NK-92 treated with Interleukin-12 subunit alpha and Interleukin-12 subunit beta, amount 100 ng/mL, for 24 hours (cell line): ENCODE data around the gene TPRA1.
"Not testable (repeated sequence)": the region's sequence is repeated elsewhere in the genome, so short reads cannot be mapped to it uniquely, and the experiment has no call there.

ENCODE experiments used
- DNase-seq: peaks from one replicate; lab custom pipeline; 2025; lab: John Stamatoyannopoulos, UW

Gene TPRA1

GRCh38 chr3:127536830-127537812 lies 53.4 kb downstream of the TPRA1 start:
- DNase-seq = no peak

- no peak for DNase-seq
Observed at GRCh38 chr3:127535901-127536829, 54.4 kb downstream of the TPRA1 start.

GRCh38 chr3:127535106-127535785 lies 55.3 kb downstream of the TPRA1 start:
- no peak for DNase-seq

GRCh38 chr3:127534564-127534963 lies 56.0 kb downstream of the TPRA1 start:
- no peak for DNase-seq

- no peak for DNase-seq
Observed at GRCh38 chr3:127534161-127534451, 56.4 kb downstream of the TPRA1 start.

- DNase-seq = no peak
Observed at GRCh38 chr3:127532561-127533203, 57.9 kb downstream of the TPRA1 start.

GRCh38 chr3:127531821-127532220 lies 58.7 kb downstream of the TPRA1 start:
- DNase-seq = no peak

GRCh38 chr3:127530863-127531262 lies 59.7 kb downstream of the TPRA1 start:
- DNase-seq = not testable (repeated sequence)

GRCh38 chr3:127529346-127530188 lies 61.0 kb downstream of the TPRA1 start:
- no peak for DNase-seq

GRCh38 chr3:127525373-127525772 lies 65.2 kb downstream of the TPRA1 start:
- peak; percentile 45 for DNase-seq

GRCh38 chr3:127524296-127524896 lies 66.1 kb downstream of the TPRA1 start:
- no peak for DNase-seq
